Measurements from ENCODE around the gene TMEM51.

TMEM51 gene

DNA sequence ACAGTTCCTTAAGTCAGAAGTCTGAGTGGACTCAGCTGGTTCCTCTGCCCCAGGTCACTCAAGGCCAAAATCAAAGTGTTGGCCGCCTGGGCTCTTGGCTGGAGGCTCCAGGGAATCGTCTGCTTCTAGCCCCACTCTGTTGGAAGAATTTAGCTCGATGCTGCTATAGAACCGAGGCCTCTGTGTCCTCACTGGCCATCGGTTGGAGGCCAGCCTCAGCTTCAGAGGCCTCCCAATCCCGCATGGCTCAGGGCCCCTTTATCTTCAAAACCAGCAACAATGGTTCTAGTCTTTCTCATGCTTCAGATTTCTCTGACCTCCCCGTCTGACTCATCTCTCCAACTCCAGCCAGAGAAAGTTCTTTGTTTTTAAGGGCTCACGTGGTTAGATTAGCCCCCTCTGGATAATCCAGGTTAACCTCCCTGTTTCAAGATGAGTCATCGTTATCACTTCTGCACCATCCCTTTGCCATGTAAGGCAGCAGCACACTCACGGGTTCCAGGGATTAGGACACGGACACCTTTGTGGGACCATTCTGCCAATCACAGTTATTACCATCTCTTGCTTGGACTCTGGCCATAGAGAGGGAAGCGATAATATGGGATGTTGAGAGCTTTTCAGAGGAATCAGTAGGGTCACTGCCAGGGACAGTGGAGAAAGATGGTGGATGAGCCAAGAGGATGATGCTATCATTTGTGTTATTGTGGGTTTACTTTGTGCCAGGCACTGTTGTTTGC lies 107.0 kb downstream of the TMEM51 start:
- Histone ChIP-seq H2AFZ (no peak overlapping the region), H3K4me1 (no peaks in the 10 kb centered on the region), H3K4me3 (ENCODE audit: low read depth, low read length) (no peak overlapping the region), H3K27me3 (ENCODE audit: control insufficient read depth, insufficient read depth, low read length) (no peaks in the 10 kb centered on the region), H3K9me3 (ENCODE audit: control insufficient read depth, low read length) (no peaks in the 10 kb centered on the region), H3K27ac (no peak overlapping the region), H3K9ac (no peak overlapping the region), H3K79me2 (no peaks in the 10 kb centered on the region), H3K4me2 (ENCODE audit: low read length) (no peak overlapping the region), H3K36me3 (ENCODE audit: control insufficient read depth, insufficient read depth, low read length) (no peaks in the 10 kb centered on the region)
- TF ChIP-seq, protein P1, sequence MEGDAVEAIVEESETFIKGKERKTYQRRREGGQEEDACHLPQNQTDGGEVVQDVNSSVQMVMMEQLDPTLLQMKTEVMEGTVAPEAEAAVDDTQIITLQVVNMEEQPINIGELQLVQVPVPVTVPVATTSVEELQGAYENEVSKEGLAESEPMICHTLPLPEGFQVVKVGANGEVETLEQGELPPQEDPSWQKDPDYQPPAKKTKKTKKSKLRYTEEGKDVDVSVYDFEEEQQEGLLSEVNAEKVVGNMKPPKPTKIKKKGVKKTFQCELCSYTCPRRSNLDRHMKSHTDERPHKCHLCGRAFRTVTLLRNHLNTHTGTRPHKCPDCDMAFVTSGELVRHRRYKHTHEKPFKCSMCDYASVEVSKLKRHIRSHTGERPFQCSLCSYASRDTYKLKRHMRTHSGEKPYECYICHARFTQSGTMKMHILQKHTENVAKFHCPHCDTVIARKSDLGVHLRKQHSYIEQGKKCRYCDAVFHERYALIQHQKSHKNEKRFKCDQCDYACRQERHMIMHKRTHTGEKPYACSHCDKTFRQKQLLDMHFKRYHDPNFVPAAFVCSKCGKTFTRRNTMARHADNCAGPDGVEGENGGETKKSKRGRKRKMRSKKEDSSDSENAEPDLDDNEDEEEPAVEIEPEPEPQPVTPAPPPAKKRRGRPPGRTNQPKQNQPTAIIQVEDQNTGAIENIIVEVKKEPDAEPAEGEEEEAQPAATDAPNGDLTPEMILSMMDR (IDR thresholded peaks at IDR 0.05) = no peak

DNA sequence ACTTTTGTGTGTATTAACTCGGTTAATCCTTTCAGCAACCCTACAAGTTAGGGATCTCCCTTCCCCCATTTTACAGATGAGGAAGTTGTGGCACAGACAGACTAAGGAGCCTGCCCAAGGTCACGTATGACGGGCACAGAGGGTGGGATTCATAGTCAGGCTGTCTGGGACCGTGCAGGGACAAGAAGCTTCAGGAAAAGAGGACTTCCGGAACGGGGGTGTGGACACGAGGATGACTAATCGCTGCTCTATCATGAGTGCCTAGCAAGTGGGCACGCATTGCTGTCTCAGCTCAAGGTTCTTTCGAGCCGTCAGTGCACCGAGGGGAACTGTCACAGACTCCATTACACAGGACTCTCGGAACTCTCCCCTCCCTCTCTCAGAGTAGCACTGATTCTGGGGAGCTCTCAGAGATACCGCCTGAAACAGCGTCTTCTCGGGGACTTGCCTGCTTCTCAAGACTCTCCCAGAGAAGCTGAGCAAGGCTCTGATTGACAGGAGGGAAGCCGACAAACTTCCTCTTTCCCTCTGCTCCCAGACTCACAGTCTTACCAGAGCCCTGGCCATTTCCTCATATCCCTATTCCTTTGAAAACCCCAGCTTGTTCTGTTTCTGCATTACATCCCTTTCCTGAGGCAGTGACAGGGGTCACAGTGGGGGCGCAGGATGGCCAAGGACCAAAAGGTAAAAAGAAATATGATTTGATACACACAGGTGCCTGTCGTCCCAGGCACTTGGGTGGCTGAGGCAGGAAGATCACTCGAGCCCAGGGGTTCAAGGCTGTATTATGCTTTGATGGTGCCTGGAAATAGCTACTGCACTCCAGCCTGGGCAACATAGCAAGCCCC lies 107.8 kb downstream of the TMEM51 start:
- Histone ChIP-seq H3K36me3 (ENCODE audit: control insufficient read depth, insufficient read depth, low read length) (no peaks in the 10 kb centered on the region), H3K9me3 (ENCODE audit: control insufficient read depth, low read length) (no peaks in the 10 kb centered on the region), H2AFZ (no peak overlapping the region), H3K4me3 (ENCODE audit: low read depth, low read length) (no peak overlapping the region), H3K9ac (no peak overlapping the region), H3K27me3 (ENCODE audit: control insufficient read depth, insufficient read depth, low read length) (no peaks in the 10 kb centered on the region), H3K4me1 (no peaks in the 10 kb centered on the region), H3K79me2 (no peaks in the 10 kb centered on the region), H3K4me2 (ENCODE audit: low read length) (no peak overlapping the region), H3K27ac (no peak overlapping the region)
- TF ChIP-seq, protein P1 (IDR thresholded peaks at IDR 0.05) = no peak

DNA sequence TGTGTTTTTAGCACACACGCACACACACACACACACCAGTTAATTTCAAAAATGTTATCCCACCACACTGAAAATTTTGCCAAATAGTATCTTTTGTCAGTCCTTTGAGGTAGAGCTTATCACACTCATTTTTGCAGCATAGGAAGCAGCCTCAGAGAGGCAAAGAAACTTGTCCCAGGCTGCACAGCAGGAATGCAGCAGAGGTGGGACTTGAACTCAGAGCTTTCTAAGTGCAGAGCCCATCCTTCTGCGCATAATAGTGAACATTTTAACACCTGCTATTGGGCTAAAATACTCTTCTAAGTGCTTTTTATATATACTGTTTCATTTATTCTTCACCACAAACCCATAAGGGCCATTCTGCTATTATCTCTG lies 108.4 kb downstream of the TMEM51 start:
- Histone ChIP-seq H3K27ac (no peak overlapping the region), H3K27me3 (ENCODE audit: control insufficient read depth, insufficient read depth, low read length) (no peaks in the 10 kb centered on the region), H3K79me2 (no peaks in the 10 kb centered on the region), H2AFZ (no peak overlapping the region), H3K4me2 (ENCODE audit: low read length) (no peak overlapping the region), H3K4me1 (no peaks in the 10 kb centered on the region), H3K4me3 (ENCODE audit: low read depth, low read length) (no peak overlapping the region), H3K9me3 (ENCODE audit: control insufficient read depth, low read length) (no peaks in the 10 kb centered on the region), H3K36me3 (ENCODE audit: control insufficient read depth, insufficient read depth, low read length) (no peaks in the 10 kb centered on the region), H3K9ac (no peak overlapping the region)
- TF ChIP-seq, protein P1 (IDR thresholded peaks at IDR 0.05) = no peak

DNA sequence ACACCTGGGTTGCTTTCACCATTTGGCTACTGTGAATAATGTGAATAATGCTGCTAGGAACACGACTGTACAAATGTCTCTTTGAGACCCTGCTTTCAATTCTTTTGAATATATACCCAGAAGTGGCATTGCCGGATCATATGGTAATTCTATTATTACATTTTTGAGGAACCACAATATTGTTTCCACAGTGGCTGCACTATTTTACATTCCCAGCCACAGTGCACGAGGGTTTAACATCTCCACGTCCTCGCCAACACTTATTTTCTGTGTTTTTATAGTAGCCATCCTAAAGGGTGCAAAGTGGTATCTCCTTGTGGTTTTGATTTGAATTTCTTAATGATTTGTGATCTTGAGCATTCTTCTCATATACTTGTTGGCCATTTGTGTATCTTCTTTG lies 109.2 kb downstream of the TMEM51 start:
- TF ChIP-seq, protein P1 (IDR thresholded peaks at IDR 0.05) = no peak
- Histone ChIP-seq H3K27ac (no peak overlapping the region), H3K36me3 (ENCODE audit: control insufficient read depth, insufficient read depth, low read length) (no peaks in the 10 kb centered on the region), H3K4me2 (ENCODE audit: low read length) (no peak overlapping the region), H3K79me2 (no peaks in the 10 kb centered on the region), H2AFZ (no peak overlapping the region), H3K9ac (no peak overlapping the region), H3K9me3 (ENCODE audit: control insufficient read depth, low read length) (no peaks in the 10 kb centered on the region), H3K27me3 (ENCODE audit: control insufficient read depth, insufficient read depth, low read length) (no peaks in the 10 kb centered on the region), H3K4me3 (ENCODE audit: low read depth, low read length) (no peak overlapping the region), H3K4me1 (no peaks in the 10 kb centered on the region)

Data from parathyroid adenoma (tissue), 2 donors.